GM21528 (cell line): ENCODE measurements around the gene FBXW7.

ENCODE experiments used
- ATAC-seq: cut with Tn5 transposase; IDR thresholded peaks from one replicate; pipeline ENCODE4 v1.9.1; 2021; ENCODE audit warnings: mild to moderate bottlenecking, moderate library complexity; ENCODE audit not compliant: unreplicated experiment, low FRiP score

The FBXW7 gene

GRCh38 chr4:152382057-152382785, 153.7 kb downstream of the FBXW7 start:
- peak; percentile 69 for ATAC-seq

GRCh38 chr4:152380919-152381318, 155.0 kb downstream of the FBXW7 start:
- ATAC-seq = no peak

GRCh38 chr4:152380185-152380584, 155.7 kb downstream of the FBXW7 start:
- ATAC-seq = no peak

- ATAC-seq = no peak
Measured at GRCh38 chr4:152374606-152375285, 161.1 kb downstream of the FBXW7 start.

- ATAC-seq = no peak
Measured at GRCh38 chr4:152374153-152374552, 161.7 kb downstream of the FBXW7 start.

- no peak for ATAC-seq
Measured at GRCh38 chr4:152372444-152372843, 163.4 kb downstream of the FBXW7 start.

GRCh38 chr4:152369902-152370295, 166.0 kb downstream of the FBXW7 start:
- ATAC-seq = no peak

- ATAC-seq = no peak
Measured at GRCh38 chr4:152369203-152369901, 166.5 kb downstream of the FBXW7 start.

- ATAC-seq = no peak
Measured at GRCh38 chr4:152368001-152368400, 167.9 kb downstream of the FBXW7 start.

GRCh38 chr4:152364883-152365282, 171.0 kb downstream of the FBXW7 start:
- no peak for ATAC-seq

GRCh38 chr4:152364383-152364782, 171.5 kb downstream of the FBXW7 start:
- no peak for ATAC-seq

- no peak for ATAC-seq
Measured at GRCh38 chr4:152363904-152364303, 172.0 kb downstream of the FBXW7 start.

GRCh38 chr4:152363086-152363485, 172.8 kb downstream of the FBXW7 start:
- no peak for ATAC-seq

- peak; percentile 43 for ATAC-seq
Measured at GRCh38 chr4:152360045-152360410, 175.9 kb downstream of the FBXW7 start.

- peak; percentile 53 for ATAC-seq
Measured at GRCh38 chr4:152359208-152360044, 176.5 kb downstream of the FBXW7 start.

GRCh38 chr4:152357206-152357605, 178.7 kb downstream of the FBXW7 start:
- ATAC-seq = no peak

GRCh38 chr4:152356428-152357034, 179.4 kb downstream of the FBXW7 start:
- no peak for ATAC-seq

- ATAC-seq = peak; percentile 72
Measured at GRCh38 chr4:152352622-152353116, 183.2 kb downstream of the FBXW7 start.

GRCh38 chr4:152352215-152352614, 183.7 kb downstream of the FBXW7 start:
- ATAC-seq = peak; percentile 16

GRCh38 chr4:152351080-152351479, 184.8 kb downstream of the FBXW7 start:
- no peak for ATAC-seq
